GM19035 (cell line): Measurements from ENCODE around the gene SERBP1.
"Not testable (repeated sequence)": the region's sequence is repeated elsewhere in the genome, so short reads cannot be mapped to it uniquely, and the experiment has no call there.

Experiments
- ATAC-seq: cut with Tn5 transposase; IDR thresholded peaks from one replicate; pipeline ENCODE4 v1.9.1; 2021; ENCODE audit not compliant: unreplicated experiment

SERBP1 gene

GRCh38 chr1:67413101-67413500, 17.1 kb downstream of the SERBP1 start:
- ATAC-seq = not testable (repeated sequence)

DNA sequence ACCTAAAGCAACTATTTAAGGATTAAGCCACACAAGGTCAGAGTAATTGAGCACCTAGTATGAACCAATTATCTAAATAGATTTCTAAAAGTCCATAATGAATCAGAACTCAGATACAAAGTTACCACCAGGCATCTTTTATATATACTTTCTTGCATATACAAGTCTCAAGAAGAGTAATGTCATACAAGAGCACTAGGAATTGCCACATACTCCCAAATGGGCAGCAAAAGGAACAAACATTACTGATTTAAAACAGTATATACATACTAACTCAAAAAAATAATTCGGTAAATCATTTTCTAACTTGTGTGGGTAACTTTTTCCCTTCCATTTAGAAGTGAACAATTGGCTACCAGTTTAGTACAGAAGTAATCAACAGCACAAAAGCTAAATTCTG, 22.1 kb downstream of the SERBP1 start:
- no peak for ATAC-seq

DNA sequence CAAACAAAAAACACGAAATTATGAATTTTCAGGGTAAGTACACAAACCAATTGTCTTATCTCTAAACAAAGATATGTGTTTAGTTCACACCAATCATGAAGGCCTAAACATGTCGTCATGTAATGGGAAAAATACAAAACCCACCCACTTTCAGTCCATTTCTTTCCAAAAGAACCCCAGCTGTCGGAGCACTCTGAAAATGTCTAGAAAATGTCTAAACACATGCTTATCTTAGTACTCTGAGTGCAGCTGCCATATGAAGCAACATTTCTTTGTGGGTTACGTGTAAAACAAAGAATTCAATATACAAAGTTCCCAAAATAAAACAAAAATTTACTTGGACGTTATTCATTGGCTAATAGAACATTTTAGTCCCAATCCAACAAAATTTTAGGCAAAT, 22.7 kb downstream of the SERBP1 start:
- no peak for ATAC-seq

DNA sequence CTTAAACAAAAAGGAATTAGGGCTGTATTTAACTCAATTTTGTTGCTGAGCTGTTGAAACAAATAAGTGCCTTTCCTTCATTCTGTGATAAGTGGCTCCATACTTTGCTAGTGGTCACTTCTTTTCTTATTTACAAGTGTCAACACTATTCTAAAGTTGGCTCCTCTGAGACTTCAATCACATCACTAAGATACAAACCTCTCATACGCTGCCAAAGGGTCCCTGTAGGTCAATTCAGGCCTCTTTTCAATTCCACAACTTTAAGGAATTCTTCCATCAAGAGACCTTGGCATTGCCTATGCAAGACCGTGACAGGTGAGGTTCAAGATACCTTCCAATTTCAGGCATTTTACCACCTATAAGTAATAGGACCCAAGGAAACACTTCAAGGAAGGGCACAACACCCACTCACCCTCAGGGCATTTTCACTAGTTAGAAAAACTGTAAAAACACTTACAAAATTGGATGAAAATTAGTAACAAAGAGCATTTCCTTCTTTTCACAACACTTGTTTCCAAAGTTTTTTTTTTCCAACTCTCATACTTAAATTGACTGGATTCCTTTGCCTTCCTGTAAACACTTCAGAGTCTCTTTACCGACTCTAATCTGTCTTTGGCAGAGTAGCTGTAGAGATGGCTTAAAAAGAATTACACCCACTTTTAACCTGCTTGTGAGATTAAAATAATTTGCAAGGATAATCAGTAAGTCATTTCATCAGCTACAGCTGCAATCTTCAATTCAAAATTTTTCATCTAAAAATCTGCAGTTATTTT, 24.5 kb downstream of the SERBP1 start:
- ATAC-seq = no peak

- ATAC-seq = no peak
These were observed 26.0 kb downstream of the SERBP1 start for GRCh38 chr1:67404212-67404620.

GRCh38 chr1:67401443-67401842, 28.8 kb downstream of the SERBP1 start:
- ATAC-seq = no peak

GRCh38 chr1:67400029-67400786, 30.0 kb downstream of the SERBP1 start:
- ATAC-seq = not testable (repeated sequence)

DNA sequence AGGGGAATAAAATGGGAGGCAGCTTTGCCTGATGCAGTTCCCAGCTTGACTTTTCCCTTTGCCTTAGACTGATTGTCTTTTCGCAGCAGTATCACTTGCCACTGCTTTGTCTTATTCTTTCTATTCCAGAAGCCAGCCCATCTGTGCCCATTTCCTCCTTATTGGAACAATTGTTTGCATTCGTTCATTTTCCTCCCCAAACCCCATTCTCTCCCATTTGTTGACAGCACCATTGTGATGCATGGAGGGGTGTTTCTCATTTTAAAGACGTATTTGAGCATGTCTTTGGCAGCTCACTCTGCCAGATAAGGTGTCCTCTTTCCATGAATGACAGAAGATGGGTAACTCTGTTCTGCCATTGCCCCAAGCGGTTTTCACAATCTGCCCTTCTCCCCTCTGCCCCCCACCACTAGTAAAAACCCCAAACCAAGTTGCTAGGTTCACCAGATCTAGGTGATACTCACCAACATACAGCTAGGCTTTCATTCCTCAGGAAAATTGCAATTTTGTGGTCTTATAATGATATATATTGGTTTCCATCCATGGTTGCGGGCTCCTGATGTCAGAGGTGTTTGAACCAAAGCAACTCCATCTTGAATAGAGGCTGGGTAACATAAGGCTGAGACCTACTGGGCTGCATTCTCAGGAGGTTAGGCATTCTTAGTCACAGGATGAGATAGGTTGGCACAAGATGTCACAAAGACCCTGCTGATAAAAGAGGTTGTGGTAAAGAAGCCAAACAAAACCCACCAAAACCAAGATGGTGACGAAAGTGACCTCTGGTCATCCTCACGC, 30.8 kb downstream of the SERBP1 start:
- ATAC-seq = no peak

DNA sequence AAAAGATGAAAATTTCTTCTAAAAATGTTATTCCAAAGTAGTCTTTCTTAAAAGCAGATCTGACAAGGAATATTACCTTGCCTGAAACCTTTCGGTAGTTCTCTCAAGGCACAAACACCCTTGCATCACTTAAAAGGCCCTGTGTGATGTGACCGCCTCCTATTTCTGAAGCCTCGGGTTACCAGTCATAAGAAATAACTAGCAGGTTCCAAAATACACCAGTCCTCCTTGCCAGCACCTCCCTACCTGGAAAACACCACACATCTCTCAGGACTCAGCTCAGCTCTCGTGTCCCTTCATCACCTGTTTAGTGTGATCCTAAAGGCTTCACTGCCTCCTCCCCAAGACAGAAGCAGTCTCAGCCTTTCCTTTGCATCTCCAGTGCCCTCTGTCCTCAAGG, 35.7 kb downstream of the SERBP1 start:
- ATAC-seq = no peak

GRCh38 chr1:67393737-67394136, 36.5 kb downstream of the SERBP1 start:
- ATAC-seq = no peak

DNA sequence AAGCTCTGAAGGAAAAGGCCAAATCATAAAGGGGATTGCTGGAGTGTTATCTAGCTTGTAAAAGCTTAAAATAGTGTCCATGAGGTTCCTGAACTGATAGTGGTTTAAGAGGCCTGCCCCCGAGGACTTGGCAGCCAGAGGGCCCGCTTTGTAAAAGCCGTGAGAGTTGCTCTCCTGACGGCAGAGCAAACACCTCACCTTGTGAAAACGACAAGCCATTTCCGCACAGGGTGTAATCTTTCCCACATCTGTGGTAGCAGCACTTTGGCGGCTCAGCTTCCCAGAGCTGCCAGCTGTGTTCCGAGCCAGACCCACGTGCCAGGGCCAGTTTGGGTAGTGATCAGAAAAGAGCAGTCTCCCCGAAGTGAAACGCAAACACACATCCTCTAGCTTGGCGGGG, 37.0 kb downstream of the SERBP1 start:
- ATAC-seq = no peak

GRCh38 chr1:67390041-67390887, 39.9 kb downstream of the SERBP1 start:
- ATAC-seq = no peak

GRCh38 chr1:67383999-67384638, 46.1 kb downstream of the SERBP1 start:
- ATAC-seq = no peak

GRCh38 chr1:67382292-67382691, 47.9 kb downstream of the SERBP1 start:
- no peak for ATAC-seq

DNA sequence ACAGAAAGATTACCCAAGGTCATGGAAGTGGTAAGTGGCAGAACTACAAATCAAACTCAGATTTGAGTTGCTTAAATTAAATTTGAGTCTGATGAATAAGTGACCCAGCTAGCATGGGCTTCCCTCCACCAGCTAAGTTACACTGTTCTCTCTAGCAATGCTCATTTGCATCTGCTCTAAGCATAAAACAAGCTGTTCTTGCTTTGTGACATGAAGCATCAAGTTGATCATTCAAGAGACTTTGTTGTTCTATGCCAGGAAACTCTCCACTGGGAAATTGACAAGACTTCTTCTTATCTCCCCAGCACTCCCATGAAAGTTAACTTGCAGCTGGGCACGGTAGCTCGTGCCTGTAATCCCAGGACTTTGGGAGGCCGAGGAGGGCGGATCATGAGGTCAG, 49.0 kb downstream of the SERBP1 start:
- no peak for ATAC-seq

DNA sequence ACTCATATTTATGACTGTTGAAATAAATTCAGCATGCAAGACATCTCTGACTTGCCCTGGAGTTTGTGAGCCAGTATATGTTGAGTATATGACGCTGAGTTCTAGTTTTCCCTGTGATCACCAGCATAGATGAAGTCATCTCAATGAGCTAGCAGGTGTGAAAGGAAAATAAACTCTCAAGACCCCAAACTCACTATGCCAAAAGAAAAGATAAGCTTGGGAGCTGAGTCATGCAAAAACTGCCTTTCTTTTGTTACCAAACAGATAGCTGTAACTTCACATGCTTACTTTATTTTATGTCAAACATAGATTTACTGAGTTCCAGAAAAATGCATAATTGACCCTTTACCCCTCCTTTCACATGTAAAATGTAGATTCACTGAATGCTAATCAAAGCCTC, 52.9 kb downstream of the SERBP1 start:
- no peak for ATAC-seq

GRCh38 chr1:67376381-67376780, 53.8 kb downstream of the SERBP1 start:
- no peak for ATAC-seq

GRCh38 chr1:67372898-67373297, 57.3 kb downstream of the SERBP1 start:
- ATAC-seq = no peak

GRCh38 chr1:67372136-67372535, 58.1 kb downstream of the SERBP1 start:
- no peak for ATAC-seq

DNA sequence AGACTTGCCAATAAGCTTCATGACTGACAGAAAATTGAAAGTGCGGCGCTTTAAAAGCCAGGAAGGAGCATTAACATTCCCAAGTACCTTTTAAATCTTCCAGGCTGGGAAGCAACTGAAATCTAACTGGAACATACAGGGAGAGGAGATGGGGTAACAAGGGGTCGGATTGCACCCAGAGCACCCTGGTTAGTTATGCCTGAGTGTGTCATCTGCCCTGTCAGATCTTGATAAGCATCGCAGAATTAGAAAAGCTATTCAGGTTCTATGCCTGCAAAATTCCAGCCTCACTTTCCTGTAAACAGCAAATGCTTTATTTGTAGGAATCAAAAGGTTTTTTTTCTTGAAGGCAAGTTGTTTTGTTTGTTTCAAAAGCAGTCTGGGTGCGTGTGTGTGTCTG, 58.5 kb downstream of the SERBP1 start:
- no peak for ATAC-seq
